ENCODE measurements around the gene CPNE2.
A peak's percentile ranks its signal among the peaks of the same experiment; 100 is the strongest.
"Not testable (repeated sequence)": the region's sequence is repeated elsewhere in the genome, so short reads cannot be mapped to it uniquely, and the experiment has no call there.

CPNE2 gene

GRCh38 chr16:57186872-57187854, 94.8 kb downstream of the CPNE2 start:
- CTCF ChIA-PET: interaction anchor here (1.1 to 2.1 kb wide), 3 partner anchors 94 to 113 kb away, joined by 3 to 5 read pairs (median 3); no protein-coding TSS in a partner anchor
- peak; percentile 42 for DNase-seq (ENCODE audit: extremely low spot score)
- POLR2A ChIA-PET: no interaction called here
- TF ChIP-seq, protein P1, sequence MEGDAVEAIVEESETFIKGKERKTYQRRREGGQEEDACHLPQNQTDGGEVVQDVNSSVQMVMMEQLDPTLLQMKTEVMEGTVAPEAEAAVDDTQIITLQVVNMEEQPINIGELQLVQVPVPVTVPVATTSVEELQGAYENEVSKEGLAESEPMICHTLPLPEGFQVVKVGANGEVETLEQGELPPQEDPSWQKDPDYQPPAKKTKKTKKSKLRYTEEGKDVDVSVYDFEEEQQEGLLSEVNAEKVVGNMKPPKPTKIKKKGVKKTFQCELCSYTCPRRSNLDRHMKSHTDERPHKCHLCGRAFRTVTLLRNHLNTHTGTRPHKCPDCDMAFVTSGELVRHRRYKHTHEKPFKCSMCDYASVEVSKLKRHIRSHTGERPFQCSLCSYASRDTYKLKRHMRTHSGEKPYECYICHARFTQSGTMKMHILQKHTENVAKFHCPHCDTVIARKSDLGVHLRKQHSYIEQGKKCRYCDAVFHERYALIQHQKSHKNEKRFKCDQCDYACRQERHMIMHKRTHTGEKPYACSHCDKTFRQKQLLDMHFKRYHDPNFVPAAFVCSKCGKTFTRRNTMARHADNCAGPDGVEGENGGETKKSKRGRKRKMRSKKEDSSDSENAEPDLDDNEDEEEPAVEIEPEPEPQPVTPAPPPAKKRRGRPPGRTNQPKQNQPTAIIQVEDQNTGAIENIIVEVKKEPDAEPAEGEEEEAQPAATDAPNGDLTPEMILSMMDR (IDR thresholded peaks at IDR 0.05; ENCODE audit: control extremely low read depth, extremely low read depth, low read depth, missing control alignments): no peak

DNA sequence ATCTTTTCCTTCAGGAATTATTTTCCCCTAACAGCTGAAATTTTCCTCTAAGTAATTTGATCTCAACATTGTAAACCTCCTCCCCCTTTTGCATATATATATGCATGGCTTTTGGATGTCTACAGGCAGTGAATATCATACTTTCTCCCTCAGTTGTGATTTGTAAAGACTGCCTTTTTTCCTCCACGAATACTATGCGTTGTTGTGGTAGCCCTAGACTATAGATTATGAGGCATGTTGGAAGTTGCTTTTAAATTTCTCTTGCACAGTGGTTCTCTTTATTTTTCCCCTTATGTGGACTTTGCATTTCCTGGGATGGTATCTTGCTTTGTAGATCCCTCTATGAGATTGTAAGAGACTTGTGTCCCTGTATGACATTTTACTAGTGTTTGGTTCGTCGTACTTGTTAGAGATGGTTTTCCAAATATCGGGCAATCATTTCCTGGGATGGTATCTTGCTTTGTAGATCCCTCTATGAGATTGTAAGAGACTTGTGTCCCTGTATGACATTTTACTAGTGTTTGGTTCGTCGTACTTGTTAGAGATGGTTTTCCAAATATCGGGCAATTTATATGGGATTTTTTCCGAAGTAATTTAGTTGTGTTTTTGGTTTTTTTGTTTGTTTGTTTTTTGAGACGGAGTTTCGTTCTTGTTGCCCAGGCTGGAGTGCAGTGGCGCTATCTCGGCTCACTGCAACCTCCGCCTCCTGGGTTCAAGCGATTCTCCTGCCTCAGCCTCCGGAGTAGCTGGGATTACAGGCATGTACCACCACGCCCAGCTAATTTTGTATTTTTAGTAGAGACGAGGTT, 95.7 kb downstream of the CPNE2 start:
- DNase-seq (ENCODE audit: extremely low spot score); POLR2A ChIA-PET: not testable (repeated sequence)
- CTCF ChIA-PET: interaction anchor here (1.1 to 1.5 kb wide), 2 partner anchors 103 to 112 kb away, joined by 3 read pairs; no protein-coding TSS in a partner anchor

DNA sequence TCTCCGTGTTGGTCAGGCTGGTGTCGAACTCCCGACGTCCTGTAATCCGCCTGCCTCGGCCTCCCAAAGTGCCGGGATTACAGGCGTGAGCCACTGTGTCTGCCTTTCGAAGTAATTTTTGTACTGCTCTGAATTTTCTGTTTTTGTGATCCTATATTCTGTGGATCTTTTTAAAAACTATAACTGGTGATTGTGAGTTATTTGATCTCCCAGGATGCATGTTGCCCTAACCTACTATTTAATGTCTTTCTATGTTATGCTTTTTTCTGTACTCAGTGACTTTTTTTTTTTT, 96.3 kb downstream of the CPNE2 start:
- no peak for DNase-seq (ENCODE audit: extremely low spot score)
- POLR2A ChIA-PET: no interaction called here
- CTCF ChIA-PET: no interaction called here
- TF ChIP-seq, protein P1 (IDR thresholded peaks at IDR 0.05; ENCODE audit: control extremely low read depth, extremely low read depth, low read depth, missing control alignments): no peak

DNA sequence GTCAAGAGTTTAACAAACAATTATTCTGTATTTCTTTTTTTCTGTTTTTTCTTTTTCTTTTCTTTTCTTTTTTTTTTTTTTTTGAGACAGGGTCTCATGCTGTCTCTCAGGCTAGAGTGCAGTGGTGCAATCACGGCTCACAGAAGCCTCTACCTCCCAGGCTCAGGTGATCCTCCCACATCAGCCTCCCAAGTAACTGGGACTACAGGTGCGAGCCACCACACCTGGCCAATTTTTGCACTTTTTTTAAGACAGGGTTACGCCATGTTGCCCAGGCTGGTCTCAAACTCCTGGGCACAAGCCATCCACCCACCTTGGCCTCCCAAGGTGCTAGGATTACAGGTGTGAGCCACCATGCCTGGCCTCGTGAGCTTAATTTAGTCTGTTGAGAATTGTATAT, 97.1 kb downstream of the CPNE2 start:
- CTCF ChIA-PET: interaction anchor here (0.7 kb wide), 1 partner anchor 97 kb away, joined by 3 read pairs; the partner anchor contains the start of gene CPNE2
- POLR2A ChIA-PET; DNase-seq (ENCODE audit: extremely low spot score): not testable (repeated sequence)

- ChIA-PET POLR2A (interaction anchor here (0.5 to 0.6 kb wide), 2 partner anchors 36 to 396 kb away, joined by 3 to 7 read pairs; no protein-coding TSS in a partner anchor), CTCF (interaction anchor here (0.7 to 1.6 kb wide), 2 partner anchors 97 to 98 kb away, joined by 3 to 4 read pairs; partner anchors contain the start of gene CPNE2)
- no peak for DNase-seq (ENCODE audit: extremely low spot score)
- TF ChIP-seq, protein P1 (IDR thresholded peaks at IDR 0.05; ENCODE audit: control extremely low read depth, extremely low read depth, low read depth, missing control alignments): no peak
These were observed 97.8 kb downstream of the CPNE2 start for GRCh38 chr16:57190136-57190535.

- ChIA-PET POLR2A (no interaction called here), CTCF (interaction anchor here (1.1 to 1.6 kb wide), 2 partner anchors 20 to 98 kb away, joined by 3 to 4 read pairs; partner anchors contain the start of gene CPNE2)
- DNase-seq (ENCODE audit: extremely low spot score): no peak
- TF ChIP-seq, protein P1 (IDR thresholded peaks at IDR 0.05; ENCODE audit: control extremely low read depth, extremely low read depth, low read depth, missing control alignments): no peak
These were observed 98.7 kb downstream of the CPNE2 start for GRCh38 chr16:57191056-57191571.

DNA sequence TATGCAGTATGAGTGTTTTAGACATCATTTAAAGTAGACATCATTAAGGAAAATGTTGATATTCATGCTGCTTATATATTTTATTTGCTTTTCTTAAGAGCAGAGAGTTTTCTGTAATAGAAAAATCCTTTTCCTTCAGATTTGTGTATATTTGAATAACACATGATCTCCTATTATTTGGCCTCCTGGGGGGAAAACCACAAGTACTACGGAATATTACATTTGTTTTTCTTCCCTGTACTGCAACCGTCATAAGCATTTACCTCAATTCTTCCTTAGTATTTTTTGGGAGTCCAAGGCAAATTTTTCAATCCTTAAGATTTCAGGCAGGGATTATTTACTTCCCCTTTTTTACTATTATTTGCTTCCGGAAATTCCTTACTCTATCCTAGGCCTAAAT, 99.8 kb downstream of the CPNE2 start:
- ChIA-PET CTCF (interaction anchor here (1.1 to 1.5 kb wide), 2 partner anchors 9 to 21 kb away, joined by 3 to 4 read pairs; no protein-coding TSS in a partner anchor), POLR2A (no interaction called here)
- no peak for DNase-seq (ENCODE audit: extremely low spot score)
- TF ChIP-seq, protein P1 (IDR thresholded peaks at IDR 0.05; ENCODE audit: control extremely low read depth, extremely low read depth, low read depth, missing control alignments): no peak

All from GM10248 (cell line).